PFSK-1 (cell line): ENCODE measurements around the gene UNC13C.

Experiments used
- FOXP2 ChIP-seq: optimal IDR thresholded peaks from 2 replicates; pipeline ENCODE3; 2011; ENCODE audit warnings: borderline replicate concordance, control low read depth, inconsistent platforms; ENCODE audit not compliant: insufficient read depth; ENCODE audit errors: extremely low read length, extremely low read depth
- POLR2AphosphoS5 ChIP-seq: IDR thresholded peaks from 2 replicates; pipeline ENCODE4 v1.6.1; 2012; ENCODE audit warnings: low read depth, mild to moderate bottlenecking, control low read depth, low read length, moderate library complexity
- SIN3A ChIP-seq: IDR thresholded peaks from 2 replicates; pipeline ENCODE4 v1.6.1; 2012; ENCODE audit warnings: mild to moderate bottlenecking, low read length, moderate library complexity, borderline replicate concordance; ENCODE audit not compliant: insufficient read depth
- TAF1 ChIP-seq: IDR thresholded peaks from 2 replicates; pipeline ENCODE4 v1.6.1; 2012; ENCODE audit warnings: low read length, control low read depth, borderline replicate concordance; ENCODE audit not compliant: insufficient read depth
- TF ChIP-seq, protein P1 (sequence below), 2 experiments: IDR thresholded peaks; 2 replicates each; pipeline versions ENCODE4 v1.6.1 to v1.8.0; 2011 to 2012; ENCODE audit warnings: low read depth in 2 of 2, low read length in 2 of 2, control low read depth in 1 of 2, inconsistent platforms in 1 of 2, mild to moderate bottlenecking in 1 of 2, moderate library complexity in 1 of 2; ENCODE audit not compliant: insufficient read depth in 1 of 2

Gene UNC13C

GRCh38 chr15:54387799-54388198 lies 409.6 kb downstream of the UNC13C start:
- TF ChIP-seq FOXP2 (no peak), POLR2AphosphoS5 (no peak), TAF1 (no peak), SIN3A (no peak)
- TF ChIP-seq, protein P1, sequence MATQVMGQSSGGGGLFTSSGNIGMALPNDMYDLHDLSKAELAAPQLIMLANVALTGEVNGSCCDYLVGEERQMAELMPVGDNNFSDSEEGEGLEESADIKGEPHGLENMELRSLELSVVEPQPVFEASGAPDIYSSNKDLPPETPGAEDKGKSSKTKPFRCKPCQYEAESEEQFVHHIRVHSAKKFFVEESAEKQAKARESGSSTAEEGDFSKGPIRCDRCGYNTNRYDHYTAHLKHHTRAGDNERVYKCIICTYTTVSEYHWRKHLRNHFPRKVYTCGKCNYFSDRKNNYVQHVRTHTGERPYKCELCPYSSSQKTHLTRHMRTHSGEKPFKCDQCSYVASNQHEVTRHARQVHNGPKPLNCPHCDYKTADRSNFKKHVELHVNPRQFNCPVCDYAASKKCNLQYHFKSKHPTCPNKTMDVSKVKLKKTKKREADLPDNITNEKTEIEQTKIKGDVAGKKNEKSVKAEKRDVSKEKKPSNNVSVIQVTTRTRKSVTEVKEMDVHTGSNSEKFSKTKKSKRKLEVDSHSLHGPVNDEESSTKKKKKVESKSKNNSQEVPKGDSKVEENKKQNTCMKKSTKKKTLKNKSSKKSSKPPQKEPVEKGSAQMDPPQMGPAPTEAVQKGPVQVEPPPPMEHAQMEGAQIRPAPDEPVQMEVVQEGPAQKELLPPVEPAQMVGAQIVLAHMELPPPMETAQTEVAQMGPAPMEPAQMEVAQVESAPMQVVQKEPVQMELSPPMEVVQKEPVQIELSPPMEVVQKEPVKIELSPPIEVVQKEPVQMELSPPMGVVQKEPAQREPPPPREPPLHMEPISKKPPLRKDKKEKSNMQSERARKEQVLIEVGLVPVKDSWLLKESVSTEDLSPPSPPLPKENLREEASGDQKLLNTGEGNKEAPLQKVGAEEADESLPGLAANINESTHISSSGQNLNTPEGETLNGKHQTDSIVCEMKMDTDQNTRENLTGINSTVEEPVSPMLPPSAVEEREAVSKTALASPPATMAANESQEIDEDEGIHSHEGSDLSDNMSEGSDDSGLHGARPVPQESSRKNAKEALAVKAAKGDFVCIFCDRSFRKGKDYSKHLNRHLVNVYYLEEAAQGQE (IDR thresholded peaks at IDR 0.05; ENCODE audit: insufficient read depth in 1 of 2, low read depth in 2 of 2, low read length in 2 of 2) = no peak

GRCh38 chr15:54388746-54389145 lies 410.5 kb downstream of the UNC13C start:
- no peak for TF ChIP-seq SIN3A
- TF ChIP-seq FOXP2 = no peak
- TF ChIP-seq, protein P1 (IDR thresholded peaks at IDR 0.05; ENCODE audit: insufficient read depth in 1 of 2, low read depth in 2 of 2, low read length in 2 of 2) = no peak
- no peak for TF ChIP-seq TAF1
- TF ChIP-seq POLR2AphosphoS5 = no peak

DNA sequence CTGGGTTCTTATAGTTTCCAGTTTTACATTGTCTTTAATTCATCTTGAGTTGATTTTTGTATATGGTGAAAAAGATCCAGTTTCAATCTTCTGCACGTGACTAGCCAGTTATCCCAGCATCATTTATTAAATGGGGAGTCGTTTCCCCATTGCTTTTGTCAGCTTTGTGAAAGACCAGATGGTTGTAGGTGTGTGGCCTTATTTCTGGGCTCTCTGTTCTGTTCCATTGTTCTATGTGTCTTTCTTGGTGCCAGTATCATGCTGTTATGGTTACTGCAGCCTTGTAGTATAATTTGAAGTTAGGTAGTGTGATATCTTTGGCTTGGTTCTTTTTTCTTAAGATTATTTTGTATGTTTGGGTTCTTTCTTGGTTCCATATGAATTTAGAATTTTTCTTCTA lies 432.2 kb downstream of the UNC13C start:
- TF ChIP-seq, protein P1 (IDR thresholded peaks at IDR 0.05; ENCODE audit: insufficient read depth in 1 of 2, low read depth in 2 of 2, low read length in 2 of 2) = no peak
- TF ChIP-seq POLR2AphosphoS5 (no peak), FOXP2 (no peak), SIN3A (no peak), TAF1 (no peak)

GRCh38 chr15:54424171-54424570 lies 445.9 kb downstream of the UNC13C start:
- TF ChIP-seq SIN3A = no peak
- TF ChIP-seq, protein P1 (IDR thresholded peaks at IDR 0.05; ENCODE audit: insufficient read depth in 1 of 2, low read depth in 2 of 2, low read length in 2 of 2) = no peak
- TF ChIP-seq POLR2AphosphoS5 = no peak
- TF ChIP-seq FOXP2 = no peak
- no peak for TF ChIP-seq TAF1

DNA sequence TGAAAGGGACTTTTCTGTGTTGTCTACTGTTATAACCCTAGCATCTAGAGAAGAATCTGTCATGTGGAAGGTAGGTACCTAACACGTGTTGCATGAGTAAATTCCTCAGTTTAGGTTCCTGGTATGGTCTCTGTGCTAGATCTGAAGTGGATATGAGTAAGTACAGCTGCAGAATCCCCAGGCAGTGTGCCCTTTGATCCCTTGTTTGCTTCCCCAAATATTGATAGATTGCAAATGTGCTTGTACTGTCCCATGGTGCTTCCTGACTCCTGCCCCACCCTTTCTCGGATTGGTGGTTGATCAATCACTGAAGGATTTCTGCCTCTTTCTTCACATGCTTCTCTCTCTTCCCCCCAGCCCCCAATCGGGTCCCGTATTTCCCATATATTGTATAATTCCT lies 450.4 kb downstream of the UNC13C start:
- TF ChIP-seq TAF1 (no peak), POLR2AphosphoS5 (no peak), SIN3A (no peak), FOXP2 (no peak)
- TF ChIP-seq, protein P1 (IDR thresholded peaks at IDR 0.05; ENCODE audit: insufficient read depth in 1 of 2, low read depth in 2 of 2, low read length in 2 of 2) = no peak
